Mesodermal cell (in vitro differentiated cells): ENCODE data around the gene MYLK2.

Source experiments
- H3K27ac ChIP-seq: 2 replicates; pipeline ENCODE4 v1.7.0; 2013; ENCODE audit warnings: mild to moderate bottlenecking, low read depth, low read length, moderate library complexity; ENCODE audit not compliant: severe bottlenecking
- H3K36me3 ChIP-seq: 2 replicates; pipeline ENCODE4 v1.7.1; 2013; ENCODE audit warnings: mild to moderate bottlenecking, low read length, moderate library complexity; ENCODE audit not compliant: control insufficient read depth, insufficient read depth
- H3K4me1 ChIP-seq: one replicate; pipeline ENCODE4 v1.7.1; 2013; ENCODE audit warnings: mild to moderate bottlenecking, low read length; ENCODE audit not compliant: insufficient read depth, control insufficient read depth, poor library complexity, severe bottlenecking
- H3K4me3 ChIP-seq: 2 replicates; pipeline ENCODE4 v1.7.0; 2013; ENCODE audit warnings: low read length, control low read depth, mild to moderate bottlenecking; ENCODE audit not compliant: insufficient read depth, poor library complexity, severe bottlenecking; ENCODE audit errors: extremely low read depth
- H3K9me3 ChIP-seq: 2 replicates; pipeline ENCODE4 v1.7.1; 2013; ENCODE audit warnings: mild to moderate bottlenecking, low read length, moderate library complexity; ENCODE audit not compliant: control insufficient read depth
- WGBS, 2 experiments: methylation state at CpG; one replicate each; pipeline ENCODE4 v1.1.5; 2013; ENCODE audit warnings: missing lambda C conversion rate in 2 of 2; ENCODE audit not compliant: insufficient coverage in 2 of 2; 5-methylcytosine and 5-hydroxymethylcytosine counted together

Gene MYLK2

DNA sequence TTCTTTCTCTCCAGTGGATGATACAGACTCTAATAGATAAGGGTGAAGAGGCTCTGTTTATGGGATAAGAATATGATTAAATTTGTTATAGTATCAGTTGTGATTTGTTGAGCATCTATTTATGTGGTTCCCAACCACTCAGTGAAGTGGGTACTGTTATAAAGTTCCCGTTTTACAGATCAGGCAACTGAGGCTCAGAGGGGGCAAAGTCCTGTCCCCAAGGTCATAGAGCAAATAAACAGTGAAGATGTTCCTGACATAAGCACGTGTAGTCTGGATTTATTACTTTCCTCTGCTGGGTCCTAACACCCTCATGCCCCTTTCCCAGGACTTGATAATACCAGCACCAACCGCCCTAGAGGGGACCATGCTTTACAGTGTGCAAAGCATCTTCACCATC is 47.1 kb downstream of the MYLK2 start:
- H3K4me3 ChIP-seq: no peak overlapping the region
- 72 to 85% methylated on average over 3 of the region's 3 CpGs for WGBS, 2 experiments

DNA sequence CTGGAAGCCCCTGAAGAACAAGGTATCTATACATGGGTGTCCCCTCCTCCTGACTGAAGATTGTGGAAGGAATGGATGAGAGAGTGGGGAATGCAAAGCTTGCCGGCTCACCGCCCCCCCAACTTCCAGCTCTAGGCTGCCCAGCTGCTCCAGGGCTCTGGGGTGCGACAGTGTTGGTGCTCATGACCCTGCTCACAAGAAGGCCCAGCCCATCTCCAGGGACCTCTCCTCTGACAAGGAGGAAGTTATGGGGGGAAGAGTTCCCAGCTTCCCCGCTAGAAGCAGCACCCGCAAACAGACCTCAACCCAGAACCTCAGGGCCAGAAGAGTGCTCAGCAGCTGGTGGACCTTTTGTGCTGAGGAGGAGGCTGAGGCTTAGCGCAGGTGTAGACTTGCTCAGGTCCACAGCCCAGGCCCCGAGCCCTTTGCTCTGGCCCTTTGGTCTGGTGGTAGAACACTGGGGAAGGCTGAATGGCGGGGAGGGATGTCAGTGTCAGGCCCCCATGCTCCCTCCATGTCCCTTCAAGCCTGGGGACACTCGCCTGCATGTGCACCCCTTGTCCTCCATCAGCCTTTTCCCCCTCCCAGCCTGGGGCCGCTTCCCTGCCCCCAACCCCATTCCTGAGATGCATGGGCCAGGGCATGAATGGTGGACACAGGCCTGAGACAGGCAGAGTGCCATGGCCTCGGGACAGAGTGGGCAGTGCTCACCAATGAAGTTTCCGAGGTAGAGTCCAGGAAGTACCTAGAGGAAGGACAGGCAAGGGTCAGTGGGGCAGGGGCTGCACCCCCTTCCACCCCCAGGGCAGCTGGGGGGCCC is 49.9 kb downstream of the MYLK2 start:
- no peak overlapping the region for H3K27ac ChIP-seq
- no peaks in the 10 kb centered on the region for H3K36me3 ChIP-seq
- H3K4me3 ChIP-seq: peak overlapping the region; percentile 56
- no peaks in the 10 kb centered on the region for H3K4me1 ChIP-seq
- 82 to 95% methylated on average over 5 to 6 of the region's 12 CpGs for WGBS, 2 experiments
- no peaks in the 10 kb centered on the region for H3K9me3 ChIP-seq

More for the DNA sequence above, 47.1 kb downstream of the MYLK2 start:
- Histone ChIP-seq H3K4me1 (no peaks in the 10 kb centered on the region), H3K27ac (no peak overlapping the region), H3K9me3 (no peaks in the 10 kb centered on the region), H3K36me3 (no peaks in the 10 kb centered on the region)

DNA sequence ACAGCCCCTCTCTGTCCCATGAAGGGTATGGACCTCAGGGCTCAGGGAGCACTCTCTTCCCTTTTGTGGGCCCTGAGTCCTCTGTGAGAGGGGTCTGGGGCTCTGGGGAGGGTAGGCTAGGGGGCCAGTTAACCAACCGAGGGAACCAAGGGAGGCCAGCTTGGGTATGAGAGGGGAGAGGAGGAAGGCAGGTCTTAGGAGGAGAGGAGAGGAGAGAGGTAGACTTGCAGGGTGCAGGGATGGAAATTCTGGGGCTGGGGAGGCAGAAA is 50.5 kb downstream of the MYLK2 start:
- 0 to 27% methylated on average over 1 of the region's 1 CpG for WGBS, 2 experiments
- H3K27ac ChIP-seq: no peak overlapping the region
- no peaks in the 10 kb centered on the region for H3K9me3 ChIP-seq

DNA sequence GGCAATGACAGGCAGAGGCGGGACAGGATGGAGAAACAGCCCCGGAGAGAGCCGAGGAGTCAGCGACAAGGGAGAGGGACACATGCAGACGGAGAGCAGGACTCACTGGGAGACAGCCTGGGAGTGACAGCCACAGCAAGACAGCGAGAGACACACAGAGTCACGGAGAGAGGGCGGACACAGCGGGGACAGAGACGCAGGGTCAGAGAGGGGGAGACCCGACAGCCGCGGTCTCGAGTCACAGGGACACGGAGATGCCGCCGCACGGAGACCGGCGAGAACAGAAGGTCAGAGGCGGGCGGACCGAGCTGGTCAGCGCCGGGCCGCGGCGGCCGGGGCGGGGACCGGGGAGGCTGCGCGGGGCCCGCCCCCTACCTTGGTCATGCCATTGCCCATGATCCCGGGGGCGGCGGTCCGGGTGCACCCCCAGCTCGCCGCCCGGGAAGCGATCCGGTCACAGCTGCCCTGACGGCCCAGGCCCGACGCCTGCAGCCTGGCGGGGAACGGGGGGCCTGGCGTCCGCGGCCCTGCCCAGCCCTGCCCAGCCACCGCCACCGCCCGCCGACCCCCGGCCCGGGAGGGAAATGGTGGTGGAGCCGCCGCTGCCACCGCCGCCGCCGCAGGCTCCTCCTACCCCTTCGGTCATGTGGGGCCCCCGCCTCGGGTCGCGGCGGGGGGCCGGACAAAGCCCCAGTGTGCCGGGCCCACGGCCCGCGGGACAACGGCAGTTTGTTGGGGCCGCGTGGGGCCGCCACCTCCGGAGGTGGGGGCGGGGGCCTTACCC is 51.0 kb downstream of the MYLK2 start, which contains the start of the genes DUSP15 and TTLL9:
DUSP15 (minus strand) TSS at position 586 of the 784 bp plus-strand sequence; CDS start at position 396, 190 bp downstream.
TTLL9 (plus strand) TSS at position 693 of the 784 bp plus-strand sequence. CDS start 493 bp downstream, outside the sequence.
- Histone ChIP-seq H3K27ac (no peak within 1 kb of the TSS), H3K9me3 (no peaks in the 10 kb centered on the region), H3K4me1 (no peaks in the 10 kb centered on the region), H3K4me3 (peak within 1 kb of the TSS; percentile 56), H3K36me3 (no peaks in the 10 kb centered on the region)
- WGBS, 2 experiments: 1% methylated on average over 53 to 76 of the region's 80 CpGs

More for the DNA sequence above, 50.5 kb downstream of the MYLK2 start:
- Histone ChIP-seq H3K36me3 (no peaks in the 10 kb centered on the region), H3K4me3 (peak overlapping the region; percentile 56), H3K4me1 (no peaks in the 10 kb centered on the region)

DNA sequence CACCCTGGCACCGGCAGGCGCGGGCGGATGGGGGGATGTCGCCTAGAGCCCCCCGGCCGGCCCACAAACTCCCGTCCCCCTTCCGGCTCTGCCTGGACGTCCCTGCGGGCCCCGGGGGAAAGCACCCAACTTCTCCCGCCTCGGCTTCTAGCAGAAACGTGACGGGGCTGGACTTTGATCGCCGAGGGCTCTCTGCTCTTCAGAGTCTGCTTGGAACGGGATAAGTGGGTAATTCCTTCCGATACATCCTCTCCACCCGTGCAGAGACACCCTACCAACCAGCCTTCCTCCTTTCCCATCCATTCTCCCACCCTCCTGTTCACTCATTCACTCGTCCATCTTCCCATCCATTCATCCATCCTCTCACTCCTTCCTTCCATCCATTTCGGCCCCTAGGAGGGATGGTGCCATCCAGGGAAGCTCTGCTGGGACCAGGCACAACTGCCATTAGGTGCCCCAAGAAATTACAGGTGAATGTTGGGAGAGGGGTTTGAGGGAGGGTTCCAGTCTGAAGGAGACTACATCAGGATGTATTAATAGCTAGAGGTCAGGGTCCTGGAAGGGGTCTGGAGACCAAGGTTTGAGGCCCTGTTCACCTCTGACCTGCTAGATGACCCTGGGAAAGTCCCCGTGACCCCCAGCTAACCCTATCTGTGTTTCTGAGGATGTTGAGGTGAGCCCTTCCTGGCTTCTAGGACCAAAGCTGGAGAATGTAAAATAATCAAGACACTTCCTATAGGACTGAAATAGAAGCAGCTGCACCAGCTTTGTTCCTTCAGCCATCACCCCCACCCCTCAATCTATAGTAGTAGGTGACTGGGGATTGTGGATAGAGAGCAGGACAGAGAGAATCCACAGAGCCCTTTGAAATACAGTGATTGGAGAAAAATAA is 51.8 kb downstream of the MYLK2 start:
- Histone ChIP-seq H3K9me3 (no peaks in the 10 kb centered on the region), H3K4me3 (peak overlapping the region; percentile 56), H3K4me1 (no peaks in the 10 kb centered on the region), H3K36me3 (no peaks in the 10 kb centered on the region), H3K27ac (no peak overlapping the region)
- WGBS, 2 experiments: 11 to 14% methylated on average over 19 to 22 of the region's 24 CpGs

DNA sequence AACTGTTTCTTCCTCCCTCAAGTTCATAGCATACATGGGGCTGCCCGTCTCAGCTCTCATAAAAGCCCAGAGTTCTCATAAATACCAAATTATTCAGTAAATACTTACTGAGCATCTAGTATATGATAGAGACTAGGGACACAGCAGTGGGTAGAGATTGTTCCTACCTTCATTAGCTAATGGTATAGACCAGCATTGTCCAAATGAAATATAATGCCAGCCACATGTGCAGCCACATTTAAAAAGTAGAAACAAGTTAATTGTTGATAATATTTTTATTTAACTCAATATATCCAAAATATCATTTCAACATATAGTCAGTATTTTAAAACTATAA is 52.4 kb downstream of the MYLK2 start:
- H3K27ac ChIP-seq: no peak overlapping the region
- WGBS, 2 experiments: no CpG with 5 or more reads among the region's 1 CpG
- no peaks in the 10 kb centered on the region for H3K36me3 ChIP-seq
- no peak overlapping the region for H3K4me3 ChIP-seq
- H3K4me1 ChIP-seq: no peaks in the 10 kb centered on the region
- H3K9me3 ChIP-seq: no peaks in the 10 kb centered on the region

DNA sequence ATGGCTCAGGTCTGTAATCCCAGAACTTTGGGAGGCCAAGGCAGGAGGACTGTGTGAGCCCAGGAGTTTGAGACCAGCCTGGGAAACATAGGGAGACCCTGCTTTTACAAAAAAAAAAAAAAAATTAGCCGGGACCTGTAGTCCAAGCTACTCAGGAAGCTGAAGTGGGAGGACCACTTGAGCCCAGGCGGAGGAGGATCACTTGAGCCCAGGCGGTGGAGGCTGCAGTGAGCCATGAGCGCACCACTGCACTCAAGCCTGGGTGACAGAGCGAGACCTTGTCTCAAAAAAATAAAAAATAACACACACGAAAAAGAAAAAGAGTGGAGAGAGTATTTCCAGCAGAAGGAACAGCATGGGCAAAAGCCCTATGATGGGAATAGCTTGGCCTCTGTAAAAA is 53.2 kb downstream of the MYLK2 start:
- Histone ChIP-seq H3K4me3 (no peak overlapping the region), H3K27ac (no peak overlapping the region), H3K4me1 (no peaks in the 10 kb centered on the region), H3K36me3 (no peaks in the 10 kb centered on the region), H3K9me3 (no peaks in the 10 kb centered on the region)
- WGBS, 2 experiments: 96% methylated on average over 3 of the region's 6 CpGs

DNA sequence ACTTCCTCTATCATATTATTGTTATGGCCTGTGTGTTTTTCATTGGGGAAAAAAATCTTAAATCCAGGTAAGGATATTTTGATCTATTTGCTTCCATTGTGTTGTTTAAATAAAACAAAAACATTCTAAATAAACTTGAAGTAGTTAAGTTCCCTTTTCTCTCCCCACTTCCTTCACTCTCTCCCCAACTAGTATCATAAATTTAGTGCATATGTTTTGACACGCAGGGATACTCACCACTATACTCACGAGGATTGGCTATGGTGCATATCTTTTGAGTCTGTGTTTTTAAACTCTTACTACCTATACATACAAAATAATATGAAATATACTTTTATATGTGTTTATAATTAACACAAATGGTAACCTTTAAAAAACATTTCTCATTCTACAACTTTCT is 56.5 kb downstream of the MYLK2 start:
- Histone ChIP-seq H3K36me3 (no peaks in the 10 kb centered on the region), H3K27ac (no peak overlapping the region), H3K4me1 (no peaks in the 10 kb centered on the region), H3K9me3 (no peaks in the 10 kb centered on the region), H3K4me3 (no peak overlapping the region)
- WGBS, 2 experiments: no CpG with 5 or more reads among the region's 2 CpGs

DNA sequence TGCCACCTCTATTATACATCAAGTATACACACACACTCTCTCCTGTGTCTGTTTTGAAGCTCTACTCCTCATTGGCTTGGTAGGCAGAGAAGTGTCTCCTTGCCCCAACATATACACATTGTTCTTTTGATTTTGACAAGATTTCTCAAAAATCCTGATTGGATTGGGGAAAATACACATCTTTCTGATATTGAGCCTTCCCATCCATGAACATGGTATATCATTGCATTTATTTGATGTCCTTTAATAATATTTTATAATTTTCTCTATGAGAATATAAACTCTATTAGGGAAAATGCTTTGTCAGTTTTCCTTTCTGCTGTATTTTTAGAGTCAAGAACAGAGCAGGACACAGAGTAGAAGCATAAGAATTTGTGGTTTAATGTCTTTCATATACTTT is 58.5 kb downstream of the MYLK2 start:
- no peaks in the 10 kb centered on the region for H3K36me3 ChIP-seq
- no peaks in the 10 kb centered on the region for H3K4me1 ChIP-seq
- H3K9me3 ChIP-seq: no peaks in the 10 kb centered on the region
- H3K4me3 ChIP-seq: no peak overlapping the region
- H3K27ac ChIP-seq: no peak overlapping the region

DNA sequence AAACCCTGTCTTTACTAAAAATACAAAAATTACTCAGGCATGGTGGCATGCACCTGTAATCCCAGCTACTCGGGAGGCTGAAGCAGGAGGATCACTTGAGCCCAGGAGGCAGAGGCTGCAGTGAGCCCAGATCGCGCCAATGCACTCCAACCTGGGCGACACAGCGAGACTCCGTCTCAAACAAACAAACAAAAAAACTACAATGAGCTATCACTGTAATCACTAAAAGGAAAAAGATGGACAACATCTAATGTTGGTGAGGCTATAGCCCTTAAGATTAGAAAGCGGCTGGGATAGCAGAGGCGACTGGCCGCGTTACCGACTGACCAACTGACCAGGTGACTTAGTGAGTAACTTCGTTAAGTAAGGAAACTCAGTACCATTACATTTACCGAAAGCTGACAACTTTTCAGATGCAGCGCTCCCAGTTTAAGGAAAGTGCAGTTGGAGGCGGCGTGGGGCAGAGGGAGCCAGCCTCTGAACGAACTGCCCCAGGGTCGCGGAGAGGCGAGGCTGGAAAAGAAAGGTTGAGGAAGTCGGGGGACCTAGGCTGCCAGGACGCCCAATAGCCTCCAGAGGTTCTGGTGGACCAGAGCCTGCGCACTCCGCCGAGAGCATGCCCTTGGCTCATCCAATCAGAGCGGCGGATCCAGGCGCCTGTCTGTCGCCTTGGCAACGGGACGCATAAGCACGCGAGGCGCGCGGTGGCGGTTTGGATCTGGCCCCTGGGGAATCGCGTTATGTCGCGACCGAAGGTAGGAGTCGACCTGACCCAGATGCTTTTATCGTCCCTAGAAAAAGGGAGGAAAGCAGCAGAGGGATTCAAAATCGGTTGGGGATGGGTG is 60.2 kb downstream of the MYLK2 start:
- Histone ChIP-seq H3K36me3 (no peaks in the 10 kb centered on the region), H3K4me1 (no peaks in the 10 kb centered on the region), H3K27ac (peak overlapping the region; percentile 63), H3K4me3 (peak overlapping the region; percentile 55), H3K9me3 (no peaks in the 10 kb centered on the region)
- WGBS, 2 experiments: 1 to 3% methylated on average over 20 to 27 of the region's 45 CpGs
